ENCODE results near the gene CYTH3. TPM values are rescaled to one million over a fixed set of nuclear protein-coding genes. Genes with fewer than 3 reads are reported as not detected.
"Not testable (repeated sequence)": the region's sequence is repeated elsewhere in the genome, so short reads cannot be mapped to it uniquely, and the experiment has no call there.

CYTH3 gene
- total RNA-seq, 1 donor from 2014 or later = 25.5 TPM

GRCh38 chr7:6286486-6286885 lies 14.1 kb upstream of the CYTH3 start:
- H3K36me3 ChIP-seq = no peaks in the 10 kb centered on the region
- no peak for DNase-seq
- H3K4me3 ChIP-seq = no peak overlapping the region
- no peaks in the 10 kb centered on the region for H3K27me3 ChIP-seq (ENCODE audit: low read depth)
- H3K9me3 ChIP-seq (replicated peaks) = no peaks in the 10 kb centered on the region
- intact Hi-C loops (cut with micrococcal nuclease) = no loop called here
- no peaks in the 10 kb centered on the region for H3K4me1 ChIP-seq
- TF ChIP-seq, protein P1, sequence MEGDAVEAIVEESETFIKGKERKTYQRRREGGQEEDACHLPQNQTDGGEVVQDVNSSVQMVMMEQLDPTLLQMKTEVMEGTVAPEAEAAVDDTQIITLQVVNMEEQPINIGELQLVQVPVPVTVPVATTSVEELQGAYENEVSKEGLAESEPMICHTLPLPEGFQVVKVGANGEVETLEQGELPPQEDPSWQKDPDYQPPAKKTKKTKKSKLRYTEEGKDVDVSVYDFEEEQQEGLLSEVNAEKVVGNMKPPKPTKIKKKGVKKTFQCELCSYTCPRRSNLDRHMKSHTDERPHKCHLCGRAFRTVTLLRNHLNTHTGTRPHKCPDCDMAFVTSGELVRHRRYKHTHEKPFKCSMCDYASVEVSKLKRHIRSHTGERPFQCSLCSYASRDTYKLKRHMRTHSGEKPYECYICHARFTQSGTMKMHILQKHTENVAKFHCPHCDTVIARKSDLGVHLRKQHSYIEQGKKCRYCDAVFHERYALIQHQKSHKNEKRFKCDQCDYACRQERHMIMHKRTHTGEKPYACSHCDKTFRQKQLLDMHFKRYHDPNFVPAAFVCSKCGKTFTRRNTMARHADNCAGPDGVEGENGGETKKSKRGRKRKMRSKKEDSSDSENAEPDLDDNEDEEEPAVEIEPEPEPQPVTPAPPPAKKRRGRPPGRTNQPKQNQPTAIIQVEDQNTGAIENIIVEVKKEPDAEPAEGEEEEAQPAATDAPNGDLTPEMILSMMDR (IDR thresholded peaks at IDR 0.05; ENCODE audit: borderline replicate concordance) = no peak
- H3K27ac ChIP-seq (replicated peaks) = no peak overlapping the region

- no peak overlapping the region for H3K27ac ChIP-seq (replicated peaks)
- H3K4me3 ChIP-seq = no peak overlapping the region
- DNase-seq = no peak
- TF ChIP-seq, protein P1 (IDR thresholded peaks at IDR 0.05; ENCODE audit: borderline replicate concordance) = no peak
- no peaks in the 10 kb centered on the region for H3K4me1 ChIP-seq
- no peaks in the 10 kb centered on the region for H3K36me3 ChIP-seq
- intact Hi-C loops (cut with micrococcal nuclease) = no loop called here
- H3K27me3 ChIP-seq (ENCODE audit: low read depth) = no peaks in the 10 kb centered on the region
- no peaks in the 10 kb centered on the region for H3K9me3 ChIP-seq (replicated peaks)
Measured at GRCh38 chr7:6284461-6285360, 12.3 kb upstream of the CYTH3 start.

DNA sequence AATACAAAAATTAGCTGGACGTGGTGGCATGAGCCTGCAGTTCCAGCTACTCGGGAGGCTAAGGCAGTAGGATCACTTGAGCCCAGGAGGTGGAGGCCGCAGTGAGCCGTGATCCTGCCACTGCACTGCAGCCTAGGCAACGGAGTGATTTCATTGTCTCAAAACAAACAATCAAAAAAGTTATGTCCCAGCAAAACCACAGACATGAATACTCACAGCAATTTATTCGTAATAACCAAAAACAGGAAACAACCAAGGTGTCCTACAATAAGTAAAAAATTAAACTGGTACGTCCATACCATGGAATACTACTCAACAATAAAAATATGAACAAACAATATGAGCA lies 11.6 kb upstream of the CYTH3 start:
- no peaks in the 10 kb centered on the region for H3K9me3 ChIP-seq (replicated peaks)
- no peaks in the 10 kb centered on the region for H3K27me3 ChIP-seq (ENCODE audit: low read depth)
- H3K4me3 ChIP-seq = no peak overlapping the region
- intact Hi-C loops (cut with micrococcal nuclease) = no loop called here
- no peaks in the 10 kb centered on the region for H3K4me1 ChIP-seq
- H3K27ac ChIP-seq (replicated peaks) = no peak overlapping the region
- no peaks in the 10 kb centered on the region for H3K36me3 ChIP-seq
- TF ChIP-seq, protein P1 (IDR thresholded peaks at IDR 0.05; ENCODE audit: borderline replicate concordance) = no peak
- DNase-seq = no peak

GRCh38 chr7:6283391-6284054 lies 11.1 kb upstream of the CYTH3 start:
- H3K9me3 ChIP-seq (replicated peaks); H3K27ac ChIP-seq (replicated peaks); DNase-seq; H3K27me3 ChIP-seq (ENCODE audit: low read depth); intact Hi-C loops (cut with micrococcal nuclease); H3K4me1 ChIP-seq; H3K36me3 ChIP-seq; H3K4me3 ChIP-seq: not testable (repeated sequence)

DNA sequence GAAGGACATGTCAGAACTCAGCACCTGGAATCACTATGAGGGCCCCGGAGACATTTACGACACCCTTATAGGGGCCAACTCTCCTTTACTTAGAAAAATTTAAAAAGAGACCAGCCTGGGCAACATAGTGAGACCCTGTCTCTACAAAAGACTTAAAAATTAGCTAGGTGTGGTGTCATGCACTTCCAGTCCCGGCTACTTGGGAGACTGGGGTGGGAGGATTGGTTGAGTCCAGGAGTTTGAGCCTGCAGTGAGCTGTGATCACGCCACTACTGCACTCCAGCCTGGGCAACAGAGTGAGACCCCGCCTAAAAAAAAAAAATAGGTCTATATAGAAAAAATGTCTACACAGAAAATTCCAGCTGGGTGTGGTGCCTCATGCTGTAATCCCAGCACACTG lies 7.5 kb upstream of the CYTH3 start:
- H3K4me1 ChIP-seq = no peaks in the 10 kb centered on the region
- H3K4me3 ChIP-seq = no peak overlapping the region
- intact Hi-C loops (cut with micrococcal nuclease) = no loop called here
- no peak overlapping the region for H3K27ac ChIP-seq (replicated peaks)
- H3K9me3 ChIP-seq (replicated peaks) = no peaks in the 10 kb centered on the region
- DNase-seq = no peak
- no peaks in the 10 kb centered on the region for H3K27me3 ChIP-seq (ENCODE audit: low read depth)
- TF ChIP-seq, protein P1 (IDR thresholded peaks at IDR 0.05; ENCODE audit: borderline replicate concordance) = no peak
- H3K36me3 ChIP-seq = no peaks in the 10 kb centered on the region

DNA sequence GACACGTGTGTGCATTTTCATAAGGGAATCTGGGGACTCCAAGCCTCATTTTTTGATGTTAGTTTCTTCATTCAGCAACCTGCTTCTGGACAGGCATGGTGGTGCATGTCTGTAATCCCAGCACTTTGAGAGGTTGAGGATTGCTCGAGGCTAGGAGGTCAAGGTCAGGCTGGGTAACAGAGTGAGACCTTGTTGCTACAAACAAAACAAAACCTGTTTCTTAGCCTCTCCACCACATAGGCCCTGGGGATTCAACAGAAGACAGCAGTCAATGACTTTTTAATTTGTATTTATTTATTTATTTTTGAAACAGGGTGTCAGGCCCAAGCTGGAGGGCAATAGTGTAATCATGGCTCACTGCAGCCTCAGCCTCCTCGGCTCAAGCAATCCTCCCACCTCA lies 6.9 kb upstream of the CYTH3 start:
- TF ChIP-seq, protein P1 (IDR thresholded peaks at IDR 0.05; ENCODE audit: borderline replicate concordance) = no peak
- H3K4me1 ChIP-seq = no peaks in the 10 kb centered on the region
- no peaks in the 10 kb centered on the region for H3K9me3 ChIP-seq (replicated peaks)
- intact Hi-C loops (cut with micrococcal nuclease) = no loop called here
- H3K4me3 ChIP-seq = no peak overlapping the region
- no peak for DNase-seq
- no peaks in the 10 kb centered on the region for H3K36me3 ChIP-seq
- no peak overlapping the region for H3K27ac ChIP-seq (replicated peaks)
- H3K27me3 ChIP-seq (ENCODE audit: low read depth) = no peaks in the 10 kb centered on the region

All from left ventricle myocardium inferior (tissue), 1 donor.